Ecto neural progenitor cell (in vitro differentiated cells): ENCODE results near the gene IGFALS.
A peak's percentile ranks its signal among the peaks of the same experiment; 100 is the strongest.

Source experiments
- DNase-seq: peaks from one replicate; pipeline ENCODE4 v3.0.0-alpha.2; 2018; ENCODE audit warnings: low spot score

Gene IGFALS

DNA sequence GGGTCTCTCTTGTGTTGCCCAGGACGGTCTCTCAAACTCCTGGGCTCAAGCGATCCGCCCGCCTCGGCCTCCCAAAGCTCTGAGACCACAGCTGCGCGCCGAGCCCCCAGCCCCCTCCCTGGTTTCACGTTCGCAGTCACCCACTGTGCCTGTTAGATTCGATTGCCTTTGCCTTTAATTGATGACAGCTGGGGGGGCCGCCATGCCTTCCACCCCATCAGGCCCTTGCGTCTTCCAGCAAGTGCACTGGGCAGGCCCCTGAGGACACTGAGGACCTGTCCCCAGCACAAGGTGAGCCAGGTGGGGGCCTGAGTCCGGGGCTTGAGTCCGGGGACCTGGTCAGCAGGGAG lies 3.3 kb downstream of the IGFALS start:
- no peak for DNase-seq

DNA sequence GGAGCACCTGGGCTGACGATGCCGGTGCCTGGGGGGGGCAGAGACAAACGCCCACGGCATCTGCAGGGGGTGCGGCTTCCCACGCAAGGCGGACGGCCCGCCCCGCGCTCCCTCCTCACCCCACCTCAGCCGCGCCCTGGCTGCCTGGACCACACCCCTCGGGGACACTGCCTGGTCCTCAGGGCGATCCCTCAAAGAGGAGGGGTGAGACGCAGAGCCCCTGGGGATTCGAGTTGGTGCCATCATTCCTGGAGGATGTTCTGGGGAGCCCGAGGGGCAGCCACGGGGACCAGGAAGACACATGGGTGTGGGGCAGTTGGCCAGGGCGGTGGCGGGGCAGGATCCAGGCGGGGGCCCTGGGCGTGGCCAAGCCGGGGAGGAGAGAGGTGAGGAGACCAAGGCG lies 3.9 kb downstream of the IGFALS start:
- peak; percentile 27 for DNase-seq

DNA sequence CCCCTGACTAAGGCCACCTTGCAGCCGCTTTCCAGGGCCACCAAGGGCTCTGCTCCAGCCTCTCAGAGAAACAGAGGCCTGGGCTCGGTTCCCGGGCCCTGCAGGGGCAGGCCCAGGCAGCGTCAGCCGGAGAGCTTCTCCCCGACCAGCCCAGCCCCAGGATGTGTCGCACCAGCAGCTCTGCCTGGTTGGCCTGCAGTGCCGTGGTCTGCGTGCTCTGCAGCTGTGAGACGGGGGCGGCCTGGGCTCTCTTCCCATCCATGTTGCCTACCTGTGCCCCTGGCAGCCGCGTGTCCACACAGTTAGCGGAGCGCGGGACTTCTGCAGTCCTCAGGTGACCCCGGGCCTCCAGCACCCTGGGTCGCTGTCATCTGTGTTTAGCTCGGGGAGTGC lies 4.8 kb downstream of the IGFALS start:
- no peak for DNase-seq

DNA sequence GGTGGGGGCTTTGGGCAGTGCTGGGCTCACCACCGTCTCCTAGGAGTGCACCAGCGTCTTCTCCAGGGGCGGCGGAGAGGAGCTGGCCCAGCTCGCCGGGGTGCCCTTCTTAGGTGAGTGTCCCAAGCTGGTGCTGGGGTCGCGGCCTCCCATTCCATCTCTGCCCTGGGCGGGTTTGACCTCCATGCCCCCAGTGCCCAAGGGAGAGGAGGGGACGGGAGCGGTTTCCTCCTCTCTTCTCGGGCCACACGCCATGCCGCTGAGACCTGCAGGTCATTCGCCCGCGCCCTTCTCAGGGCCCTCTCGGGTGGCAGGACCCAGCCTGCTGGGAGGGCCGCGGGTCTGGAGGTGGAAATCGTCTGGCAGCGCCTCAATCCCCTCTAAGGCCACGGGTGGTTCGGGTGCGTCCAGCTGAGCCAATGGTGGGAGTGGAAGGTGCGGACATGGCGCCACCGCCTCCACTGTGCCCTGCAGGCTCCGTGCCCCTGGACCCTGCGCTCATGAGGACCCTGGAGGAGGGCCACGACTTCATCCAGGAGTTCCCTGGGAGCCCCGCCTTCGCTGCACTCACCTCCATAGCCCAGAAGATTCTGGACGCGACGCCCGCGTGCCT lies 5.3 kb downstream of the IGFALS start:
- no peak for DNase-seq

DNA sequence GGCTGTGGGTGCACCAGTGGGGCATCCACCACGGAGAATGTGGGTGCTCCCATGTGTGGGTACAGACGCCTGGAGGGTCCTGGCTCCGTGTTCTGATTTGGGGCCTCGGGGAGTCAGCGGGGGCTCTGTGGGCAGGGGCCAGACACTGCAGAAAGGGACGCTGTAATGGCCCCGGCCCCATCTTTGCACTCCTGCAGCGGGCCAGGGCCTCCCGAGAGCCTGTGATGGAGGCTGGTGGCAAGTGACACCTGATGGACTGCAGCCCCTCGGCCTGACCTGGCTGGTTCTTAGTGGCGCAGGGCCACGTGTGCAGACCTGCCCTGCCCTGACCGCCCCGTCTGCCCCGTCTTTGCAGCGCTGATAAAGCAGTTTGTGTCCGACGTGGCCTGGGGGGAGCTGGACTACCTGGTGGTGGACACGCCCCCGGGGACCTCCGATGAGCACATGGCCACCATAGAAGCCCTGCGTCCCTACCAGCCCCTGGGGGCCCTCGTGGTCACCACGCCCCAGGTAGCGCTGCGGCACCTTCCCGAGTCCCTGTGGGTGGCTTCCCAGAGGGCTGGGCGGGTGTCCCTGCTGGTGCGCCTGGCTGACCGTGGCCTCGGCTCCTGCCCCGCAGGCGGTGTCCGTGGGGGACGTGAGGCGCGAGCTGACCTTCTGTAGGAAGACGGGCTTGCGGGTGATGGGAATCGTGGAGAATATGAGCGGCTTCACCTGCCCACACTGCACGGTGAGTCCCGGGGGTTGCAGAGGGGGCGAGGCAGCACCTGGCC lies 6.0 kb downstream of the IGFALS start:
- DNase-seq, result no peak

DNA sequence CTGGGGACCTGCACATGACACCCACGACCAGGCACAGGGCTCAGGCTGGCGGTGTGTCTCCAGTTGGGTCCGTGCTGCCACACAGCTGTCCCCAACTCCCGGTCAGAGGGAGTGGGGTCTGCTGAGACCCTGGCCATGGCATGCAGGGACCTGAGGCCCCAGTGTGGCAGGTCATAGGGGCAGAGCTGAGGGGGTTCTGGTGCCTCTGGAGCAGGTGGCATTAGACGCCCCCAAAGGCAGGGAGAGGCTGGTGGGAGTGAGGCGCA lies 6.5 kb downstream of the IGFALS start:
- DNase-seq, result no peak

DNA sequence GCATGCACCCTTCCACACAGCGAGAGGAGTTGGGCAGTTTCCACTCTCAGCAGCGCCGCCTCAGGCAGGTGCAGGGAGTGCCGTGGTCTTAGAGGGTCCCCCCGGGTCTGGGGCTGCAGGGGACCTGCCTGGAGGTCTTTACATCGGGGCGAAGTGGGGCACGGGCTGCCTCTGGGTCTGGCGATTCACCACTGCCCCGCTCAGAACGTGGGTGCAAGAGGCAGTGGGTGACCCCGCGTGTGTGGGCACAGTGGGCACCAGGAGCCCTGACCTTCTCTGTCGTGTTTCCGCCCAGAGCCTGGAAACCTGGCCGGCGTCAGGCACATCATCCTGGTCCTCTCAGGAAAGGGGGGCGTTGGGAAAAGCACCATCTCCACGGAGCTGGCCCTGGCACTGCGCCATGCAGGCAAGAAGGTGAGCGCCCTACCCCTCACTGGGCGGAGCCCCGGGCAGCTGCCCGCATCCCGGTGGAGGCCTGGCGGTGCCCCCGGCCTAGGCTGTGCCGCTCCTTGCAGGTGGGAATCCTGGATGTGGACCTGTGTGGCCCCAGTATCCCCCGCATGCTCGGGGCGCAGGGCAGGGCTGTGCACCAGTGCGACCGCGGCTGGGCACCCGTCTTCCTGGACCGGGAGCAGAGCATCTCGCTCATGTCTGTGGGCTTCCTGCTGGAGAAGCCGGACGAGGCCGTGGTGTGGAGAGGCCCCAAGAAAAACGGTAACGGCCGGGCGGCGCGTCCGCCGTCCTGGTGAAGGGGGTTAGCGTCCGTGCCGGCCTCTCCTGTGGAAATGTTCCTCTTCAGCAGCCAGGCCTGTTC lies 7.1 kb downstream of the IGFALS start:
- no peak for DNase-seq

DNA sequence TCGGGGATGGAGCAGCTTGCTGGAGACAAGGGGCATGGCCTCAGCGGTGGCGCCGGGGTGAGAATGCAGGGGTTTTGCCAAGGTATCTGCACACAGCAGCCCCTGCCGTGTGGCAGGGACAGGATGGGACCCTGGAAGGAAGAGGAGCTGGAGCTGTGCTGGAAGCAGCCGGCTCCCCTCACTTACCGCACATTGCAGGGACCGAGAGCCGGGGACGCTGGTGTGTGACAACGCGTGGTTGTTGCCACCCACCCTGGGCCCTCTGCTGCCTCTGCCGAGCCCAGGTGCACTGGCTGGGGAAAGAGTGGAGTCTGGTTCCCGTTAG lies 7.7 kb downstream of the IGFALS start:
- no peak for DNase-seq

DNA sequence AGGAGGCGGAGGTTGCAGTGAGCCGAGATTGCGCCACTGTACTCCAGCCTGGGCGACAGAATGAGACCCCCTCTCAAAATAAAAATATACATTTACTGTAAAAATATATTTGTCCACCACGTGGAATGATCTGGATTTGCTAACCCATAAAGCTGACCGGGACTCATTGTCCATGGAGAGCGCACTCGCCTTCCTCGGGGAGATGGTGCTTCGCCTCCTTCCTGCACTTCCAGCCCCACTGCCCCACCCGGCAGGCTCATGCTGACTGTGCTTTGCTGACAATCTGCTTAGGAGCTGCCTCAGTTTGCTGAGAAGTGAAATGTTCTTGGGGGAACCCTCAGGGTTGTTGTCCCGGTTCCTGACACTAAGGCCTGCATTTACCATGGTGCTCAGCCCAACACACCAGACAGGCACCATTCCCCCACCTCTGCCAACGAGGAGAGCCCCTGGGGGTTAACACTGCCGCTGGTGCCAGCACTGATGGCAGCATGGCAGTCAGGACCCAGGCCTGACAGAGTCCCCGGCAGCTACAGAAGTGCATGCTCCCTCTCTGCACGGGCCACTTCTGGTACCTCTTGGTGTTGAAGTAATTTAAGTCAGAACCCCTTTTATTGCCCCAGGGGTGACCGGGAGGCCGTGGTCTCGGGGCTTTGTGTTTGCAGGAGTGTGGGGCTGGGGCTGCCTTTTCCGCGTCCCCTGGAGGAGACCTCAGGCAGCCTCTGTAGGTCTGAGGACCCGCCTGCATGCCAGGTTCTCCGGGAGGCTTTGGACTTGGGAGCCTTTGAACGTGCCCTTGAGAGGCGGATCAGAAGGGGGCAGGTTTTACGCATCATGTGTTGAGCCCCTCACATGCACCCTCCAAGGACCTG lies 8.3 kb downstream of the IGFALS start:
- no peak for DNase-seq

DNA sequence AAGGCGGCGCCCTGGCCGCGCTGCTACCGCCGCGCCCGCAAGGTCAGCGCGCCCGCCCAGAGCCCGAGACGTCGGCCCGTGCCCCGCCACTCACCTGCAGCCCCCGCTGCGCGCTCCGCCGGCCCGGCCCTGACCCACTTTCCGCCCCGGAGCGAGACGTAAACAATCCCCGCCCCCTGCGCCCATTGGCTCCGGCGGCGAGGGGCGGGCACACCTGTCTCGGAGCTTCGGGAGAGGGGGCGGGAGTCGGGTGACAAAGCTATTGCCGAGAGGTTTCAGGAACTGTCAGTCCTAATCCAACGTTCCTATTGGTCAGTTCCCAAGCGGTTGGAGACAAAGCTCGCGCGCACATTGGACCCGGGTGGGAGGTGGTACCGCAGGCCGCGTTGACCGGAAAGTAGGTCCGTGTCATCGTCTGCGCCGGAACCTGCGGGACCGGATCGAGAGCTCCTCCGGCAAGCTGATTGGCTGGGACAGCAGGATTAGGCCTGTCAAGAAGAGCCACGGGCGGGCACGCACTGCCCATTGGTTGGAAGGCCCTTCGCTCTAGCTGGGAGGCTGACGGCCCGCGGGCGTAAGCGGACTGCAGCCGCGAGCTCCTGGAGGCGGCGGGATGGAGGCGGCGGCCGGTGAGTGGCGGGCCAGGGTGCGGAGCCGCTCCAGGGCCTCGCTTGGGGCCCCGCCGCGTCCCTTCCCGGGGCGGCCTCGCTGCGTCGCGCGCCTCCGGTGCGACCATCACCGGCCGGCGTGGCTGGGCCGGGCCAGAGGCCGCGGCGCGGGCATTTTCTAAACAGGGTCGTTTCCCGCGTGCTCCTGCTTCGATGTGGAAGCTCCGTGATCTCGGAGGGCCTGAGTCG lies 10.9 kb downstream of the IGFALS start, which contains the start of the genes NUBP2 and SPSB3:
Gene NUBP2 (plus strand): TSS at position 553 of the 857 bp plus-strand sequence. CDS start 61 bp downstream, at position 614.
Gene SPSB3 (minus strand): TSS at position 164 of the 857 bp plus-strand sequence. CDS start 1,088 bp downstream, outside the sequence.
- peak; percentile 100 for DNase-seq

DNA sequence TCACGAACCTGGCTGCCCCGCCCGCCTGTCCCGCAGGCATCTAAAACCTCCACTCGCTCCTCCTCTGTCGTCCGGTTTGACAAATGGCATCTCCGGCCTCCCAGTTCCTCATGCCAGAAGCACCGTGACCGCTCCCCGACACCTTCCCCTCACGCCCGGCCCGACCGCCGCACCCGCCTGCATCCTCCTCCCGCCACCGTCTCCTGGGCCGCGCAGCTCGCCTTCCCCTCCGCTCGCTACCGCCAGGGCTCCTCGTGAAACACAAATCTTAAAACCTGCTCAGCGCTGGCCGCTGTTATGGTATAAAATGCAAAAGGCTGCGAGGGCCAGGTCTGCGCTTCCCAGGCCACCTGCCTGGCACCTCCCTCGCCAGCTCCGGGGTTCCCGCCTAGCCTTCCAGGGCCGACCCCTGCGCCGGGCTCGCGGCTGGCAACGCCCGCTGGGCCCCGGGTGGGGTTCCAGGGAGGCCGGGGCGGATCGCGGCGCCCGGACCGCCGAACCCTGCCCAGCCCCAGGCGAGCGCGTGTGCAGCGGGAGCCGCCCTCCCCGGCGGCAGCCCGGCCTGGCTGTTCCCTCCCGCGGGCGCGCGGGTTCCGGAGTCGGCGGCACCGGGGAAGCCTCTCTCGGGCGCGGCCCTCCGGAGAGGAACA lies 11.6 kb downstream of the IGFALS start:
- DNase-seq, result no peak

DNA sequence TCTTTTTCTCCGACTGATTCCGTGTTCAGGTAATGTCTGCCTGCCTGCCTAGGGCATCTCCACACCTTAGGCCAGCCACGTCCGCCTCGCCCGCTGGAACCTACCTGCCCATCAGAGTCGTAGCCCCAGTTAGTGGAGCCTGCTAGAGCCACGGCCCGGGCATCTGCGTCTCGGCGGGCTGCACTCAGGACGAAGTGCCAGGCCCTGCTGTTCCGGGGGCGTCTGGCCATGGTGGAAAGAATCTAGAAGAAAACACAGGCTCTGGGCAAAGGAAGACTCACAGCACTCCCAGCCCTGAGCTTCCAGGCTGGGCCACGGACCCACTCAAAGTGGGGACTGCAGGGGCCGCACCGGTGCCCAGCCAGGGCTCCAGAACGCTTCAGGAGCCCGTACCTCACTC lies 12.3 kb downstream of the IGFALS start:
- DNase-seq, result no peak

DNA sequence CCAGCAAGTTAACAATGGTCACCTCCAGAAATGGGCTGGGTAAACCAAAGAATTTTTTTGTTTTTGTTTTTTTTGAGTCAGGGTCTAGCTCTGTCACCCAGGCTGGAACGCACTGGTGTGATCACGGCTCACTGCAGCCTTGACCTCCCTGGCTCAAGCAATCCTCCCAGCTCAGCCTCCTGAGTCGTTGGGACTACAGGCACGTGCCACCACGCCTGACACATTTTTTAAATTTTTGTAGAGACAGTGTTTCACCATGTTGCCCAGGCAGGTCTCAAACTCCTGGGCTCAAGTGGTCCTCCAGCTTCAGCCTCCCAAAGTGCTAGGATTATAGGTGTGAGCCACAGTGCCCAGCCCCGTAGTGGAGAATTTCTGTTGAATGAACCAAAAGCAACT lies 12.8 kb downstream of the IGFALS start:
- no peak for DNase-seq

DNA sequence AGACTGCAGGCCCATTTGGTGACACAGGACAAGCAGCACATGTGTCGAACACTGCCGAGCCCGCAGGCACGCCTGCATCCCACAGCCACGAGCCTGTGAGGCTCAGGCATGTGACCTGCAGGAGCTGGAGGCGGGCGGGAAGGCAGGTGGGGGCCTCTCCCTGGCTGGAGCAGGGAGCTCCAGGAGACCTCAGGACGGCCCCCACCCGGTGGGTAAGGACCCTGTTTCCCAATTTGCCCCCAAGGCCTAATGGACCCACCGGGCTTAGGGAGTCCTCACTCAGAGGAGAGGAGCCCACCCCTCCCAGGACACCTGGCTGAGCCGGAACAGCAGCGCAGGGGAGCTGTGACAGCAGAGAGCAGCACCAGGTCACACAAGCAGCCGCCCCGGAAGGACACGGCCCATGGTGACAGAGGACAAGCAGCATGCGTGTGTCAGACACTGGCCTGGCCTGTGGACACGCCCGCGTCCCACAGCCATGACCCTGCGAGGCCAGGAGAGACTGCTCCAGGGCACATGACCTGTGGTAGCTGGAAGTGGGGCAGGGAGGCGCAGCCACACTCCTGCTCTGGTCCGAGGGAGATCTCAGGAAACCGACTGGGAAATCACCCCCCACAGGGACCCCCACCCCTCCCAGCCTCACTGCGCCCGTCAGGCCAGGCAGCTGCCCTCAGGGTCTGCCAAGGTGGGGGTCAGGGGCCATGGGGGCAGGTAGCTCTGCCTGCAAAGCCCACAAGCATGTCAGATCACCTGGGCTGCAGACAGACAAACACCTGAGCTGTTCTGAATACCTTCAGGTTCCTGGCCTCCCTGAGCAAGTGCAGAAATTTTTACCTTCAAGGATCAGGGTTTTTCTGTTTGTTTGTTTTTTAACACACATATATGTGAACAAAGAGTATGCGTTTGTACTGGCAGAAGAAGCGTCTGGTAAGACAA lies 13.5 kb downstream of the IGFALS start:
- DNase-seq, result no peak

DNA sequence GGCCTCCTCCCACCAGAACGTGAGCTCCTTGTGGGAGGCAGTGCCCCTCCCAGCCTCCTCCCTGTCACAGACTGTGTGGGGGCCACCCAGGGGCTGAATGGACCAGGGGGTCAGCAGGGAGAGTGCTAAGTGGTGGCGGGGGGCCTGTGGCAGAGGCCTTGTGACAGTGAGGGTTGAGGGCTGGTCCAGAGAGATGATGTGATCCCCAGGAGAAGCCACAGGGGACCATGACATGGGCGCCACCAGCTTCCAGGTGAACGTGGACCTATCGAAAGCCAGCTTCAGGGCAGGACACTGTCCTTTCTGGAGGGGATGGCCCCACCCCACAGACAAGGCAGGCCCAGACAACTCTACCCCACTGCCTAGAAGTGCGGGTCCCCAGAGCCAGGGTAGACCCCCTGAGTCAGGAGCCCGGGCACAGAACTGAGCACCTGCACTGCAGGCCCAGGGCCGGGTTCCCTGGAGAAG lies 14.2 kb downstream of the IGFALS start:
- DNase-seq, result no peak

DNA sequence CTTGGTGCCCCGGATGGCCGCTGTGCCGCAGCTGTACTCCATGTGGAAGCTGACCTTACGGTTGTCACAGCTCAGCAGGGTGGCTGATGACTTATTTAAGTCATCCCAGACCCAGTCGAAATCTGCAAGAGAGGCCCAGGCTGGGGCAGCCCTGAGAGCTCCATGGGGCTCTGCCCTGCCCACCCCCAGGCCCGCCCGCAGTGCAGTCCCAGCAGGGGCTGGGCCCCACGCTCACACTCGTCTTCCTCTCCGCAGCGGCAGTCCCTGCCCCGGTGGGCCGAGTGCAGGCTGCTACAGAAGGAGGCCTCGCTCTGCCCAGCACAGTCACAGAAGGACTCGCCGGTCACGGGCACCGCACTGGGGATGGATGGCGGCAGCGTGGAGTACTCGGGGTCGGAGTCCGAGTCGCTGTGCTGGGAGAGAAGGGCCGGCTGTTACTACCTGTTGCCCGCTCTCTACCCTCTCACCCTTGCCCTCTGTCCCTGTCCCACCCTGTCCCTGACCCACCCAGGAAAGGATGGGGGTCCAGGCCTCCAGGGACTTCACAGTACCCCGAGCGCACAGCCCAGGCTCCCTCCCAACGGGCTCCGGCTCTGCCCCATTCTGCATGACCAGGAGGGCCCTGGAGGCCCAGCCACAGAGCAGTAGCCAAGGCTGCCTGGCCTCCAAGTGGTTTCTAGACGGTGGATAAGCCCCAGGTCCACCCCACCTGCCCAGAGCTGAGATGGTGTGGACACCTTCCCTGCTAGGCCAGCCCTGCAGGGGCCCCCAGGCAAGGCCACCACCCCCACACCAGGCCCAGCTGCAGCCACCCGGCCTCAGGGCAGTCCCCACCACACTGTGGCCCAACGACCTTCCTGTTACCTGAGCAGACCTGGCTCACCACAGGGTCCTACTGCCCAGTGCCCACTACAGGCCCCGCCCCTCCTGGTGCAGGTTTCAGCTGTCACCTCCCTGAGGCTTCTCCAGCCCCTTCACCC lies 15.0 kb downstream of the IGFALS start:
- no peak for DNase-seq

DNA sequence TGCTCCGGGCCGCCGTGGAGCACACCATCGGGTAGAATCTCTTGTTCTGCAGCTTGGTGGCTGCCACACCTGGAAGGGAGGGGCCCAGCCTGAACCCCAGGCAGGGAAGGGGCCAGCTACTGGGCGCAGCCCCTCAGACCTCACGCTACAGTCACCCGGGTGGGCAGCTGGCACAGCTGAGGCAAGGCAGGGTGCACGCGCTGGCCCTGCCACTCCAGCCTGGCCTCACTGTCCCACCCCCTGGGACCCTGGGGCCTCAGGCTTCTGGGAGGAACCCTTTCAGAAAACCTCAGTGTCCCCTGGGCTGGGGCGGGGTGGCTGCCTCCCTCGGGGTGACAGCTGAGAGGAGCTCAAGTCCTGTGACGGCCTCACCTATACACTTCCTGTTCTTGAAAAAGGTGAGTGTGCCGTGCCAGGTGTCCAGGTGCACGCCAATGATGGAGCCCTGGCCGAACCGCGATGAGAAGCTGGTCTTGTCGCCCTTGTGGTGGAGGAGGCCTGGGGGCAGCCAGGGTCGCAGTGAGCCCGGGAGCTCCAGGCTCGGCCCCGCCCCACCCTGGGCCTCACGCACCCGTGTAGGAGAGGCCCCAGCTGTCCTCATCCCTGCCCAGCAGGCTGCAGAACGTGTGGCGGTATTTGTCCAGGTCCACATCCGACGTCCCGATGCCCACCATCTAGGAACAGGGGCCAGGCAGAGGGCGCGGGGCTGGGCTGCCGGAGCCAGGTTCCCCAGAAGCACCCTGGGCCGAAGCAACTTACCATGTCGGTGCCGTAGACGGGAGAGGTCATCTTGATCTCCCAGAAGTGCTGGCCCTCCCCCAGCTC lies 15.9 kb downstream of the IGFALS start:
- no peak for DNase-seq

DNA sequence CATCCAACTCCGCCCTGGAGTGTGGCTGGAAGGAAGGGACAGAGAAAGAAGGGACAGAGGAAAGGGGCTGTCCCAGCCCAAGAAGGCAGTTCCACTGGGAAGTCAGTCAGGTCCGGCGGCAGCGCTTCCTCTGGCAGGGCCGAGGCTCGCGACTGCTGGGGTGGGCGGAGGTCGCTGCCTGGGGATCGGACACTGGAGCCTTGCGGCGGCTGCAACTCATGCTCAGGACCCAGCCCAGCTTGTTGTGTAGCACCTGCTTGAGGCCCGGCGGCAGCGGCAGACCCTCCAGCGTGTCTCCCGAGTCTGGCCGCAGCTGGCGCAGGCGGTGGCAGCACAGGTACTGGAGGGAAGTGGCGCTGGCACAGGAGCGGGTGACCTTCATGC lies 16.5 kb downstream of the IGFALS start:
- no peak for DNase-seq
